OCI-LY7 (cell line): ENCODE measurements around the gene NTF3.

Source experiments
- EZH2phosphoT487 ChIP-seq: fragments of 200-600 bp; sonication (generic); IDR thresholded peaks from 2 replicates; pipeline ENCODE4 v1.6.1; 2018; ENCODE audit warnings: low read depth, borderline replicate concordance, mild to moderate bottlenecking, mixed run types, antibody characterized with exemption, low read length, moderate library complexity, mixed read lengths
- TF ChIP-seq, protein P1 (sequence below): fragments of 200-600 bp; sonication (generic); conservative IDR thresholded peaks from 2 replicates; pipeline ENCODE4 v1.5.1; 2014; ENCODE audit warnings: mild to moderate bottlenecking, antibody characterized with exemption, low read length, moderate library complexity, mixed read lengths

DNA sequence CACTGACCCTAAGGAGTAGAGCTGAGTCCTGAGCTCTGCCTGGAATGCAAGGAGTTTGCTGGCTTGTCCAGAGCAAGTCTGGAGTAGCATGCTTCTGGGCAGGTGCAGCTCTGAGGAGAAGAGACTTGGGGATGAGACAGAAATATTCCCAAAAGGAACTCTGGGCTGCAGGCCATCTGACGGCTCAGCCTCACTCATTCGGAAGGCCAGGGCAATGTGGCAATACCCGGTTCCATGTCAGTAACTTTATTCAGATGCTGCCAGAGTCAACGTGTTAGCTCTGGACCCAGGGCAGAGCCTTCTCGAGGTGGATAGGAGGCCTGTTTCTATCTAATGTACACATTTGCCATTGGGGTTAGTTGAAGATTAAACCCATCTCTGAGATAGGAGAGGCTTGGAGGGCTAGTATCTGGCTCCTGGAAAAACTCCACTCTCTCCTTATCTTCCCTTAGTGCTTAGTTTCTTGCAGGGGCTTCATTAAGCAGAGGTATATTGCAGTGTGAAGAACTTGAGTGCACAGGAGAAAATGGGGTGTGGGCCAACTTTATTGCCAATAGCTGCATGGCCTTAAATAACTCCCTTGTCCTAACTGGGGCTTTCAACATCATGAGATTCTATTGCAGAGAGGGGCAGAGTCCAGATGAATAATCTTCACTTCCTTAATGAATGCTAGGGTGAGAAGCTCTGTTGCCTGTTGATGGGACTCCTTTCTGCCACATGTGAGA, 65.6 kb downstream of the NTF3 start:
- TF ChIP-seq, protein P1, sequence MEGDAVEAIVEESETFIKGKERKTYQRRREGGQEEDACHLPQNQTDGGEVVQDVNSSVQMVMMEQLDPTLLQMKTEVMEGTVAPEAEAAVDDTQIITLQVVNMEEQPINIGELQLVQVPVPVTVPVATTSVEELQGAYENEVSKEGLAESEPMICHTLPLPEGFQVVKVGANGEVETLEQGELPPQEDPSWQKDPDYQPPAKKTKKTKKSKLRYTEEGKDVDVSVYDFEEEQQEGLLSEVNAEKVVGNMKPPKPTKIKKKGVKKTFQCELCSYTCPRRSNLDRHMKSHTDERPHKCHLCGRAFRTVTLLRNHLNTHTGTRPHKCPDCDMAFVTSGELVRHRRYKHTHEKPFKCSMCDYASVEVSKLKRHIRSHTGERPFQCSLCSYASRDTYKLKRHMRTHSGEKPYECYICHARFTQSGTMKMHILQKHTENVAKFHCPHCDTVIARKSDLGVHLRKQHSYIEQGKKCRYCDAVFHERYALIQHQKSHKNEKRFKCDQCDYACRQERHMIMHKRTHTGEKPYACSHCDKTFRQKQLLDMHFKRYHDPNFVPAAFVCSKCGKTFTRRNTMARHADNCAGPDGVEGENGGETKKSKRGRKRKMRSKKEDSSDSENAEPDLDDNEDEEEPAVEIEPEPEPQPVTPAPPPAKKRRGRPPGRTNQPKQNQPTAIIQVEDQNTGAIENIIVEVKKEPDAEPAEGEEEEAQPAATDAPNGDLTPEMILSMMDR: no peak
- TF ChIP-seq EZH2phosphoT487: no peak
